ENCODE measurements around the gene TRNP1. TPM values are rescaled to one million over a fixed set of nuclear protein-coding genes. Genes with fewer than 3 reads are reported as not detected.

The TRNP1 gene
- total RNA-seq, 1 donor from 2014 or later: 16.2 TPM

DNA sequence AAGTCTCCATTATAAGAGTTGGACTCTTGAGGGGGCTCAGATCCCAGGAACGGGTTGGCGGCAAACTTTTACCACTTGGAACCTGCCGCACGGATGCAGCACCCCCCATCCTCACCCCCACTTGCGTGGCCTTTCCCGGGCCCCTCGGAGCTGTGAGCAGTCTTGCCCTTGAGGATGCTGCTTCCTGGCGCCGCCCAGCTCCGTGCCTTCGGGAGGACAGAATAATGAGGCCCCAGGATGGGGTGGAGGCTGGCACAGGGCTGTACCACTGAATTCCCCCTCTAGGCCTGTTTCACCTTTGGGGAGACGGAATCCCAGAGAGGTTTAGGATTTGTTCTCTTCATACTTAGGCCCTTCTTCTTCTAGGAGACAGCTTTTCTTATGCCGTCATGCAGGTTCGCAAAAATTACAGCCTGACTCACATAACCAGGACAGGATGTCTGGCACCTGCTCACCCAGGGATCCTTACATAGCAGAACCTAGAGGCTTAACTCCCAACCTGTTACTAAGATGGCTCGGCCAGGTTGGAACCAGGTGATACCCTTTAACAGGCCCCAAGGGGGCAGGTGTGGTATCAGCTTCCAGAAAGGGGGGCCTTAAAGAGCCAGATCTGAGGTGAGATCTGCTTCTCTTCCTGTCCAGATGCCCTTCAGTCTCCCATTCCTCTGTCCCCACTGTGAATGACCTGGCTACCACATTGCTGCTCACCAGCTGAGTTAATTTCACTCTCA, 1.5 kb downstream of the TRNP1 start:
- ATAC-seq: no peak

DNA sequence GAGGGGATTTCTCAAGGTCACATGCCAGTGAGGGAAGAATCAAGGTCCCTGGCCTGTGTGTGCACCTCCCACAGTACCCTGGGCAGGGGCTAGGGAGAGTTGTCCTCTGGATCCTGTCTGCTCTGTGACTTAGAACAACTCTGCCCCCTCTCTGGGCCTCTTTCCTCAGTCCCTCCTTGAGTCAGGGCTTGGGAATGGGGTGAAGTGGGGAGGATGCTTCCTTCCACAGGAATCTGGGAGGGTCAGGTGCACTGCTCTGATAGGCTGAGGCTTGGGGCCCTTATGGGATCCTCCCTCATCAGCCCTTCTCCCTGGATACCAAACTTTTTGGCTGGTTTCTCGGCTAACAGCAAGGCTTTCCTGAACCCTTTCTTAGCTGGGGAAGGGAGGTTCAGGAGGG, 2.5 kb downstream of the TRNP1 start:
- Histone ChIP-seq H3K36me3 (no peaks in the 10 kb centered on the region), H3K4me3 (no peak overlapping the region), H3K27ac (no peak overlapping the region), H3K9me3 (no peaks in the 10 kb centered on the region), H3K27me3 (peaks cover 21% of the 10 kb centered on the region), H3K4me1 (peaks cover 52% of the 10 kb centered on the region)
- DNase-seq: no peak
- ATAC-seq: peak; percentile 10
- intact Hi-C loops (cut with DNase I): no loop called here
- TF ChIP-seq CTCF (IDR thresholded peaks at IDR 0.05): no peak

More for the DNA sequence above, 1.5 kb downstream of the TRNP1 start:
- no peaks in the 10 kb centered on the region for H3K9me3 ChIP-seq
- no peak overlapping the region for H3K27ac ChIP-seq
- intact Hi-C loops (cut with DNase I): no loop called here
- H3K36me3 ChIP-seq: no peaks in the 10 kb centered on the region
- peaks cover 21% of the 10 kb centered on the region for H3K27me3 ChIP-seq
- H3K4me3 ChIP-seq: peak overlapping the region; percentile 61
- H3K4me1 ChIP-seq: peaks cover 46% of the 10 kb centered on the region
- no peak for DNase-seq
- no peak for TF ChIP-seq CTCF (IDR thresholded peaks at IDR 0.05)

DNA sequence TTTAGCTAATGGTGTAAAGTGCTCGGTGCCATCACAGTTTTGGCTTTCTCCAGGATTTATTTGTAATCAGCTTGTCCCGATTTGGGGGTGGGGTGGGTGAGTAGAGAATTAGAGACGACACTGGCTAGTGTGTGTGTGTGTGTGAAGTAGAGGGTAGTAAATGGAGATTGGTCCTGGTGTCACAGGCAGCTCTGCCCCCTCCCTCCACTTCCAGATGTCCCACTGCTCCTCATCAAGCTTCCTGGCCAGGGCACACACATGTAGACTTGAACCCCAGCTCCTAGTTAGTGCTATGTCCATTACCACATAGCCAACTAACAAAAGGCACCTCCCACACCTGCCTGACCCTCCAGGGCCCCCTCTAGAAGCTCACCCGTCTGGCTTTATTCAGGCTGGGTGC, 3.2 kb downstream of the TRNP1 start:
- peaks cover 58% of the 10 kb centered on the region for H3K4me1 ChIP-seq
- H3K9me3 ChIP-seq: no peaks in the 10 kb centered on the region
- H3K4me3 ChIP-seq: no peak overlapping the region
- intact Hi-C loops (cut with DNase I): no loop called here
- no peak overlapping the region for H3K27ac ChIP-seq
- ATAC-seq: no peak
- no peak for DNase-seq
- peaks cover 21% of the 10 kb centered on the region for H3K27me3 ChIP-seq
- H3K36me3 ChIP-seq: no peaks in the 10 kb centered on the region
- TF ChIP-seq CTCF (IDR thresholded peaks at IDR 0.05): no peak

- Histone ChIP-seq H3K4me1 (peaks cover 52% of the 10 kb centered on the region), H3K36me3 (no peaks in the 10 kb centered on the region), H3K27me3 (peaks cover 12% of the 10 kb centered on the region), H3K27ac (peak overlapping the region; percentile 67), H3K9me3 (no peaks in the 10 kb centered on the region), H3K4me3 (no peak overlapping the region)
- ATAC-seq (no peak), DNase-seq (no peak)
- no peak for TF ChIP-seq CTCF (IDR thresholded peaks at IDR 0.05)
- intact Hi-C loops (cut with DNase I): no loop called here
Measured at GRCh38 chr1:26998429-26999300, 5.2 kb downstream of the TRNP1 start.

GRCh38 chr1:26999440-26999987, 6.0 kb downstream of the TRNP1 start:
- peaks cover 55% of the 10 kb centered on the region for H3K4me1 ChIP-seq

More at GRCh38 chr1:26999440-26999987, 6.0 kb downstream of the TRNP1 start:
- intact Hi-C loops (cut with DNase I): no loop called here
- Histone ChIP-seq H3K27me3 (peaks cover 10% of the 10 kb centered on the region), H3K27ac (peak overlapping the region; percentile 67), H3K36me3 (no peaks in the 10 kb centered on the region), H3K9me3 (no peaks in the 10 kb centered on the region), H3K4me3 (no peak overlapping the region)
- ATAC-seq: peak; percentile 66
- TF ChIP-seq CTCF (IDR thresholded peaks at IDR 0.05): no peak
- DNase-seq: peak; percentile 71

Data from upper lobe of right lung (tissue), 1 donor.